ENCODE data around the gene POFUT1.

- TF ChIP-seq CTCF (conservative IDR thresholded peaks at IDR 0.05) (no peak), ZFX (IDR thresholded peaks at IDR 0.05) (no peak)
Measured at GRCh38 chr20:32263398-32263954, 55.8 kb downstream of the POFUT1 start.
